H1 (cell line): ENCODE measurements around the gene CFH. TPM values are rescaled to one million over a fixed set of nuclear protein-coding genes. Genes with fewer than 3 reads are reported as not detected.
A peak's percentile ranks its signal among the peaks of the same experiment; 100 is the strongest.

Experiments
- SIN3A ChIP-seq, 2 experiments: IDR thresholded peaks in 1 of 2; conservative IDR thresholded peaks in 1 of 2; 2 replicates each; pipeline ENCODE4 v1.6.1; 2011 to 2012; ENCODE audit warnings: low read length in 2 of 2, improper control_type of control experiment in 1 of 2, low read depth in 1 of 2, mild to moderate bottlenecking in 1 of 2
- polyA plus RNA-seq, 7 experiments: library from polyadenylated mRNA; depleted of rRNA in 3 of 7; stranded (reverse) in 5 of 7; unstranded in 2 of 7; fragments of >200 nt in 5 of 7; fragments of 200-250 nt in 2 of 7; gene quantifications; 1 replicate in 5 of 7; 2 replicates in 1 of 7; 4 replicates in 1 of 7; pipeline versions ENCODE4 v1.2.1 to v1.2.3, GENCODE V29; 2011 to 2013; ENCODE audit warnings: missing spikeins in 2 of 7, mixed read lengths in 2 of 7
- total RNA-seq: library from RNA; stranded (reverse); fragmentation: NEBNext Ultra II Directional; extraction: Animal tissue kit (Norgen Biotek cat#: 25700); gene quantifications from 2 replicates; pipeline ENCODE4 v1.2.1, GENCODE V29; 2021

CFH gene
- total and polyA plus RNA-seq, 2 of the 8 experiments (the other 6 are each of a cell fraction or from before 2014, with no cell fraction given): not detected

- TF ChIP-seq SIN3A (conservative IDR thresholded peaks at IDR 0.05 in 1 of 2, IDR thresholded peaks at IDR 0.05 in 1 of 2; ENCODE audit: low read depth in 1 of 2, low read length in 2 of 2): peak; percentile 77 to 79; a peak in 3 of 4 replicates
These were observed 43.2 kb upstream of the CFH start, which contains the start of gene KCNT2 (continued) for GRCh38 chr1:196608390-196609369.
